ENCODE measurements around the gene ANKRD66. TPM values are rescaled to one million over a fixed set of nuclear protein-coding genes. Genes with fewer than 3 reads are reported as not detected.

Gene ANKRD66
- polyA plus RNA-seq, 1 of the 3 experiments (the other 2 are of a cell fraction): not detected

- no peaks in the 10 kb centered on the region for H3K9me2 ChIP-seq
- no peak overlapping the region for H3K9ac ChIP-seq
- H3K27me3 ChIP-seq (ENCODE audit: insufficient read depth): no peaks in the 10 kb centered on the region
- no peak overlapping the region for H3K4me3 ChIP-seq (ENCODE audit: low read depth in 2 of 2, low read length in 1 of 2)
- ChIA-PET CTCF (interaction anchor here (0.9 kb wide), 1 partner anchor 17 kb away, joined by 3 read pairs; no protein-coding TSS in a partner anchor), POLR2A (no interaction called here)
- H4K20me1 ChIP-seq (ENCODE audit: insufficient read depth): no peaks in the 10 kb centered on the region
- no peaks in the 10 kb centered on the region for H3K79me2 ChIP-seq (ENCODE audit: insufficient read depth)
- no peaks in the 10 kb centered on the region for H3K36me3 ChIP-seq (replicated peaks in 1 of 2; ENCODE audit: control insufficient read depth in 1 of 2, insufficient read depth in 2 of 2, low read length in 1 of 2)
- no peaks in the 10 kb centered on the region for H3F3A ChIP-seq (replicated peaks; ENCODE audit: insufficient read depth)
- H2AFZ ChIP-seq (ENCODE audit: low read depth): no peak overlapping the region
- H3K4me1 ChIP-seq (ENCODE audit: control insufficient read depth in 1 of 2, insufficient read depth in 2 of 2, low read depth in 1 of 2, low read length in 1 of 2): no peaks in the 10 kb centered on the region
- TF ChIP-seq, protein P1, sequence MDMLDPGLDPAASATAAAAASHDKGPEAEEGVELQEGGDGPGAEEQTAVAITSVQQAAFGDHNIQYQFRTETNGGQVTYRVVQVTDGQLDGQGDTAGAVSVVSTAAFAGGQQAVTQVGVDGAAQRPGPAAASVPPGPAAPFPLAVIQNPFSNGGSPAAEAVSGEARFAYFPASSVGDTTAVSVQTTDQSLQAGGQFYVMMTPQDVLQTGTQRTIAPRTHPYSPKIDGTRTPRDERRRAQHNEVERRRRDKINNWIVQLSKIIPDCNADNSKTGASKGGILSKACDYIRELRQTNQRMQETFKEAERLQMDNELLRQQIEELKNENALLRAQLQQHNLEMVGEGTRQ (IDR thresholded peaks at IDR 0.05; ENCODE audit: borderline replicate concordance, low read depth, low read length): no peak
- TF ChIP-seq RCOR1 (IDR thresholded peaks at IDR 0.05; ENCODE audit: low read length) (no peak), RAD21 (IDR thresholded peaks at IDR 0.05; ENCODE audit: low read length) (no peak), REST (IDR thresholded peaks at IDR 0.05; ENCODE audit: low read depth, low read length) (no peak), POLR2AphosphoS5 (IDR thresholded peaks at IDR 0.05; ENCODE audit: low read depth, low read length) (no peak), FOXM1 (IDR thresholded peaks at IDR 0.05; ENCODE audit: low read depth) (no peak)
- TF ChIP-seq, protein P2, sequence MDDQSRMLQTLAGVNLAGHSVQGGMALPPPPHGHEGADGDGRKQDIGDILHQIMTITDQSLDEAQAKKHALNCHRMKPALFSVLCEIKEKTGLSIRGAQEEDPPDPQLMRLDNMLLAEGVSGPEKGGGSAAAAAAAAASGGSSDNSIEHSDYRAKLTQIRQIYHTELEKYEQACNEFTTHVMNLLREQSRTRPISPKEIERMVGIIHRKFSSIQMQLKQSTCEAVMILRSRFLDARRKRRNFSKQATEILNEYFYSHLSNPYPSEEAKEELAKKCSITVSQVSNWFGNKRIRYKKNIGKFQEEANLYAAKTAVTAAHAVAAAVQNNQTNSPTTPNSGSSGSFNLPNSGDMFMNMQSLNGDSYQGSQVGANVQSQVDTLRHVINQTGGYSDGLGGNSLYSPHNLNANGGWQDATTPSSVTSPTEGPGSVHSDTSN (IDR thresholded peaks at IDR 0.05): no peak
- no peak overlapping the region for H3K27ac ChIP-seq (ENCODE audit: low read depth in 2 of 2, low read length in 1 of 2)
- H3K9me3 ChIP-seq: no peaks in the 10 kb centered on the region
- DNase-seq: no peak
- no peak overlapping the region for H3K4me2 ChIP-seq
- WGBS (ENCODE audit: low lambda C conversion rate): 0% methylated on average over 3 of the region's 3 CpGs
Observed at GRCh38 chr6:46704562-46704961, 42.2 kb upstream of the ANKRD66 start.

GRCh38 chr6:46706464-46706863, 40.3 kb upstream of the ANKRD66 start:
- no peaks in the 10 kb centered on the region for H3K27me3 ChIP-seq (ENCODE audit: insufficient read depth)
- WGBS (ENCODE audit: low lambda C conversion rate): 7% methylated on average over 2 of the region's 2 CpGs
- H3K9me2 ChIP-seq: no peaks in the 10 kb centered on the region
- no peaks in the 10 kb centered on the region for H3K79me2 ChIP-seq (ENCODE audit: insufficient read depth)
- H3K27ac ChIP-seq (ENCODE audit: low read depth in 2 of 2, low read length in 1 of 2): no peak overlapping the region
- CTCF ChIA-PET: no interaction called here
- DNase-seq: no peak
- POLR2A ChIA-PET: no interaction called here
- H3K9me3 ChIP-seq: no peaks in the 10 kb centered on the region
- no peaks in the 10 kb centered on the region for H3K4me1 ChIP-seq (ENCODE audit: control insufficient read depth in 1 of 2, insufficient read depth in 2 of 2, low read depth in 1 of 2, low read length in 1 of 2)
- H3K36me3 ChIP-seq (replicated peaks in 1 of 2; ENCODE audit: control insufficient read depth in 1 of 2, insufficient read depth in 2 of 2, low read length in 1 of 2): no peaks in the 10 kb centered on the region
- no peak overlapping the region for H2AFZ ChIP-seq (ENCODE audit: low read depth)
- no peak overlapping the region for H3K4me2 ChIP-seq
- H4K20me1 ChIP-seq (ENCODE audit: insufficient read depth): no peaks in the 10 kb centered on the region
- no peak overlapping the region for H3K9ac ChIP-seq
- no peak overlapping the region for H3K4me3 ChIP-seq (ENCODE audit: low read depth in 2 of 2, low read length in 1 of 2)
- H3F3A ChIP-seq (replicated peaks; ENCODE audit: insufficient read depth): no peaks in the 10 kb centered on the region
- TF ChIP-seq POLR2AphosphoS5 (IDR thresholded peaks at IDR 0.05; ENCODE audit: low read depth, low read length): no peak
- TF ChIP-seq, protein P3, sequence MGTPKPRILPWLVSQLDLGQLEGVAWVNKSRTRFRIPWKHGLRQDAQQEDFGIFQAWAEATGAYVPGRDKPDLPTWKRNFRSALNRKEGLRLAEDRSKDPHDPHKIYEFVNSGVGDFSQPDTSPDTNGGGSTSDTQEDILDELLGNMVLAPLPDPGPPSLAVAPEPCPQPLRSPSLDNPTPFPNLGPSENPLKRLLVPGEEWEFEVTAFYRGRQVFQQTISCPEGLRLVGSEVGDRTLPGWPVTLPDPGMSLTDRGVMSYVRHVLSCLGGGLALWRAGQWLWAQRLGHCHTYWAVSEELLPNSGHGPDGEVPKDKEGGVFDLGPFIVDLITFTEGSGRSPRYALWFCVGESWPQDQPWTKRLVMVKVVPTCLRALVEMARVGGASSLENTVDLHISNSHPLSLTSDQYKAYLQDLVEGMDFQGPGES (IDR thresholded peaks at IDR 0.05; ENCODE audit: low read depth, low read length): no peak
- no peak for TF ChIP-seq CTCF (IDR thresholded peaks at IDR 0.05)
- no peak for TF ChIP-seq FOXM1 (IDR thresholded peaks at IDR 0.05; ENCODE audit: low read depth)
- TF ChIP-seq RAD21 (IDR thresholded peaks at IDR 0.05; ENCODE audit: low read length): no peak
- TF ChIP-seq FOSL2 (IDR thresholded peaks at IDR 0.05; ENCODE audit: borderline replicate concordance, low read depth): no peak
- TF ChIP-seq, protein P4, sequence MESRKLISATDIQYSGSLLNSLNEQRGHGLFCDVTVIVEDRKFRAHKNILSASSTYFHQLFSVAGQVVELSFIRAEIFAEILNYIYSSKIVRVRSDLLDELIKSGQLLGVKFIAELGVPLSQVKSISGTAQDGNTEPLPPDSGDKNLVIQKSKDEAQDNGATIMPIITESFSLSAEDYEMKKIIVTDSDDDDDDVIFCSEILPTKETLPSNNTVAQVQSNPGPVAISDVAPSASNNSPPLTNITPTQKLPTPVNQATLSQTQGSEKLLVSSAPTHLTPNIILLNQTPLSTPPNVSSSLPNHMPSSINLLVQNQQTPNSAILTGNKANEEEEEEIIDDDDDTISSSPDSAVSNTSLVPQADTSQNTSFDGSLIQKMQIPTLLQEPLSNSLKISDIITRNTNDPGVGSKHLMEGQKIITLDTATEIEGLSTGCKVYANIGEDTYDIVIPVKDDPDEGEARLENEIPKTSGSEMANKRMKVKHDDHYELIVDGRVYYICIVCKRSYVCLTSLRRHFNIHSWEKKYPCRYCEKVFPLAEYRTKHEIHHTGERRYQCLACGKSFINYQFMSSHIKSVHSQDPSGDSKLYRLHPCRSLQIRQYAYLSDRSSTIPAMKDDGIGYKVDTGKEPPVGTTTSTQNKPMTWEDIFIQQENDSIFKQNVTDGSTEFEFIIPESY (IDR thresholded peaks at IDR 0.05; ENCODE audit: borderline replicate concordance, low read depth): no peak
- no peak for TF ChIP-seq TCF12 (IDR thresholded peaks at IDR 0.05)
- TF ChIP-seq RCOR1 (IDR thresholded peaks at IDR 0.05; ENCODE audit: low read length): no peak
- no peak for TF ChIP-seq FOXJ3 (CRISPR knock-in tag; IDR thresholded peaks at IDR 0.05)

Data from SK-N-SH (cell line).